Fibroblast of lung (primary cell): ENCODE results near the gene PNMA1. TPM values are rescaled to one million over a fixed set of nuclear protein-coding genes. Genes with fewer than 3 reads are reported as not detected.

Experiments used
- DNase-seq, 2 donors: peaks; one replicate each; pipeline versions ENCODE4 v3.0.0 to v3.0.0-alpha.2; 2010; ENCODE audit warnings: low read depth in 2 of 2
- H2AFZ ChIP-seq: 2 replicates; pipeline ENCODE4 v1.5.1; 2012; ENCODE audit warnings: low read length, control low read depth, inconsistent platforms
- H3K27ac ChIP-seq: 2 replicates; pipeline ENCODE4 v1.5.1; 2011; ENCODE audit warnings: low read length, control low read depth; ENCODE audit not compliant: insufficient read depth
- H3K27me3 ChIP-seq: 2 replicates; pipeline ENCODE4 v1.5.1; 2011; ENCODE audit warnings: mild to moderate bottlenecking, low read length; ENCODE audit not compliant: control insufficient read depth, insufficient read depth
- H3K36me3 ChIP-seq: 2 replicates; pipeline ENCODE4 v1.5.1; 2011; ENCODE audit warnings: low read length; ENCODE audit not compliant: control insufficient read depth, insufficient read depth
- H3K4me1 ChIP-seq: 2 replicates; pipeline ENCODE4 v1.5.1; 2011; ENCODE audit warnings: low read length; ENCODE audit not compliant: control insufficient read depth, insufficient read depth; ENCODE audit errors: extremely low read depth
- H3K4me2 ChIP-seq: 2 replicates; pipeline ENCODE4 v1.5.1; 2011; ENCODE audit warnings: low read length, control low read depth; ENCODE audit not compliant: insufficient read depth; ENCODE audit errors: extremely low read depth
- H3K4me3 ChIP-seq, 4 experiments: fragments of 200-600 bp in 1 of 4; sonication (generic) in 1 of 4; replicated peaks in 1 of 4; 2 replicates each; pipeline ENCODE4 v1.5.1; 2011 to 2016; ENCODE audit warnings: low read length in 4 of 4, low read depth in 3 of 4, mild to moderate bottlenecking in 3 of 4, control low read depth in 2 of 4, inconsistent platforms in 1 of 4, mixed read lengths in 1 of 4; ENCODE audit not compliant: insufficient read depth in 1 of 4; ENCODE audit errors: control extremely low read depth in 1 of 4
- H3K79me2 ChIP-seq: 2 replicates; pipeline ENCODE4 v1.5.1; 2012; ENCODE audit warnings: mild to moderate bottlenecking, low read length, inconsistent platforms; ENCODE audit not compliant: control insufficient read depth, insufficient read depth
- H3K9ac ChIP-seq: 2 replicates; pipeline ENCODE4 v1.5.1; 2011; ENCODE audit warnings: mild to moderate bottlenecking, low read length, control low read depth; ENCODE audit not compliant: insufficient read depth
- H3K9me3 ChIP-seq: 2 replicates; pipeline ENCODE4 v1.5.1; 2012; ENCODE audit warnings: low read depth, low read length; ENCODE audit not compliant: control insufficient read depth, insufficient read depth
- H4K20me1 ChIP-seq: 2 replicates; pipeline ENCODE4 v1.5.1; 2011; ENCODE audit warnings: low read length; ENCODE audit not compliant: control insufficient read depth, insufficient read depth; ENCODE audit errors: extremely low read depth
- EZH2 ChIP-seq: IDR thresholded peaks from 2 replicates; pipeline ENCODE4 v1.5.1; 2012; ENCODE audit warnings: low read length, control low read depth, mild to moderate bottlenecking; ENCODE audit errors: missing control alignments
- polyA plus RNA-seq, 2 donors: library from polyadenylated mRNA; depleted of rRNA in 1 of 2; stranded (reverse) in 1 of 2; unstranded in 1 of 2; fragments of >200 nt; gene quantifications; 2 replicates each; pipeline ENCODE4 v1.2.1, GENCODE V29; 2011 to 2012; ENCODE audit warnings: missing spikeins in 1 of 2
- total RNA-seq: library from RNA; depleted of rRNA; stranded (reverse); fragments of >200 nt; gene quantifications from 2 replicates; pipeline ENCODE4 v1.2.1, GENCODE V29; 2014
- TF ChIP-seq, protein P1 (sequence below), 2 donors: IDR thresholded peaks in 1 of 2; conservative IDR thresholded peaks in 1 of 2; 1 replicate in 1 of 2; 2 replicates in 1 of 2; pipeline ENCODE4 v1.5.1; 2011 to 2012; ENCODE audit warnings: low read length in 2 of 2, control low read depth in 1 of 2, inconsistent platforms in 1 of 2, low read depth in 1 of 2, mild to moderate bottlenecking in 1 of 2

Gene PNMA1
- total and polyA plus RNA-seq, 2 donors (not counting 1 experiment from before 2014, with no cell fraction given) = 19.5 to 44.5 TPM

- Histone ChIP-seq H2AFZ (no peak overlapping the region), H3K36me3 (peaks cover 2% of the 10 kb centered on the region), H3K4me2 (no peak overlapping the region), H3K79me2 (peaks cover 98% of the 10 kb centered on the region), H3K9ac (no peak overlapping the region), H3K4me3 (no peak overlapping the region), H4K20me1 (peaks cover 2% of the 10 kb centered on the region), H3K4me1 (peaks cover 51% of the 10 kb centered on the region), H3K9me3 (no peaks in the 10 kb centered on the region), H3K27ac (no peak overlapping the region), H3K27me3 (no peaks in the 10 kb centered on the region)
- no peak for DNase-seq
- no peak for TF ChIP-seq EZH2
- TF ChIP-seq, protein P1, sequence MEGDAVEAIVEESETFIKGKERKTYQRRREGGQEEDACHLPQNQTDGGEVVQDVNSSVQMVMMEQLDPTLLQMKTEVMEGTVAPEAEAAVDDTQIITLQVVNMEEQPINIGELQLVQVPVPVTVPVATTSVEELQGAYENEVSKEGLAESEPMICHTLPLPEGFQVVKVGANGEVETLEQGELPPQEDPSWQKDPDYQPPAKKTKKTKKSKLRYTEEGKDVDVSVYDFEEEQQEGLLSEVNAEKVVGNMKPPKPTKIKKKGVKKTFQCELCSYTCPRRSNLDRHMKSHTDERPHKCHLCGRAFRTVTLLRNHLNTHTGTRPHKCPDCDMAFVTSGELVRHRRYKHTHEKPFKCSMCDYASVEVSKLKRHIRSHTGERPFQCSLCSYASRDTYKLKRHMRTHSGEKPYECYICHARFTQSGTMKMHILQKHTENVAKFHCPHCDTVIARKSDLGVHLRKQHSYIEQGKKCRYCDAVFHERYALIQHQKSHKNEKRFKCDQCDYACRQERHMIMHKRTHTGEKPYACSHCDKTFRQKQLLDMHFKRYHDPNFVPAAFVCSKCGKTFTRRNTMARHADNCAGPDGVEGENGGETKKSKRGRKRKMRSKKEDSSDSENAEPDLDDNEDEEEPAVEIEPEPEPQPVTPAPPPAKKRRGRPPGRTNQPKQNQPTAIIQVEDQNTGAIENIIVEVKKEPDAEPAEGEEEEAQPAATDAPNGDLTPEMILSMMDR (conservative IDR thresholded peaks at IDR 0.05 in 1 of 2, IDR thresholded peaks at IDR 0.05 in 1 of 2; ENCODE audit: low read depth in 1 of 2, low read length in 2 of 2) = no peak
These were observed 35.7 kb upstream of the PNMA1 start for GRCh38 chr14:73749706-73750530.

DNA sequence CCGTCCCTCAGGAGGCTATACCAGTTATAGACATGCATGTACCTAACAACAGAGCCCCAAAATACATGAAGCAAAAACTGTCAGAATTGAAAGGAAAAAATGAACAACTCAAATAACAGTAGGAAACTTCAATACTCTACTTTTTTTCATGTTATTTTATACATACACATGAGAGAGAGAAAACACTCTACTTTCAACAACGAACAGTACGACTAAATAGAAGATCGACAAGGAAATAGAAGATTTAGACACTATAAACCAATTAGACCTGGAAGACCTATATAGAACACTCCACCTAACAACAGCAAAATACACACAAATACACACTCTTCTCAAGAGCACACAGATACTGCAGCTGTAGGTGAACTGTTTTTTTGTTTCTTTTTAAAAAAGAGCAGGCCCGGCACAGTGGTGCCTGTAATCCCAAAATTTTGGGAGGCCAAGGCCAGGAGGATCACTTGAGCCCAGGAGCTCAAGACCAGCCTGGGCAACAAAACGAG lies 34.7 kb upstream of the PNMA1 start:
- no peak overlapping the region for H3K9ac ChIP-seq
- H3K27ac ChIP-seq = no peak overlapping the region
- TF ChIP-seq, protein P1 (conservative IDR thresholded peaks at IDR 0.05 in 1 of 2, IDR thresholded peaks at IDR 0.05 in 1 of 2; ENCODE audit: low read depth in 1 of 2, low read length in 2 of 2) = no peak
- TF ChIP-seq EZH2 = no peak
- H2AFZ ChIP-seq = no peak overlapping the region
- peaks cover 98% of the 10 kb centered on the region for H3K79me2 ChIP-seq
- no peaks in the 10 kb centered on the region for H3K27me3 ChIP-seq
- peaks cover 2% of the 10 kb centered on the region for H3K36me3 ChIP-seq
- no peak for DNase-seq
- no peak overlapping the region for H3K4me2 ChIP-seq
- no peaks in the 10 kb centered on the region for H3K9me3 ChIP-seq
- peaks cover 52% of the 10 kb centered on the region for H3K4me1 ChIP-seq
- H3K4me3 ChIP-seq = no peak overlapping the region
- peaks cover 2% of the 10 kb centered on the region for H4K20me1 ChIP-seq

DNA sequence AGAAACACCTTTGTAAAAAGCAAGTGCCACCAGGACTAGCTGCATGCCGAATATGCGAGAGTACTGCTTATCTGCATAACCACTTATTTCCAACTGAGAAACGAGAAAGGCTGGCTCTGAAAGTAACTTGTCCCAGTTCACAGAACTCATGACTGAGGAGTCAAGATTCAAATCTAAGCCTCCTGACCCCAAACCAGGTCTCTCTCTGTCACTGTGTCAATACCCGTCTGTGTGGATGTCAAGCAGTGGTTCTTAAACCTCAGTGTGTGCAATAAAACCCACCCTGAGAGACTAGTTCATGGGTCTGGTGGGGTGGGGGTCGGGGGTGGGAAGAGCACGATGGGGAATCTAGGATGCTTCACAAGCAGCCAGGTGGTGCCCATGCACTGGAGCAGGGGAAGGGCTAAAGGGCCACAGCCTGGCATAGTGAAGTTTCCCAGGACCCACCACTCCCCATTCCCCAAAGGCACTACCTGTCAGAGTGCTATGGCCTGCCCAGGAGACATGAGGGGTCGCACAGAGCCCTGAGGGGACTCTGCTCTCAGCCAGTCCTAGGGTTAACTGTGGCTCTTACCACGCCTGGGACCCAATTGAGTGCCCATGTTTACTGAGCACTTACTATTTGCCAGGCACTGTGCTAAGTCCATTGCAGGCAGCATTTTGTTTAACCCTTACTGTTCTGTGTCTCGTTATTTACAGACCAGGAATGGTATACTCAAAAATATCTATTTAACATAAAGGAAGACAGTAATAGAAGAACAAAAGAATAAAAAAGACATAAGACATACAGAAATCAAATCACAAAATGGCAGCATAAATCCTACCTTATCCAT lies 33.4 kb upstream of the PNMA1 start:
- DNase-seq = no peak
- no peak overlapping the region for H2AFZ ChIP-seq
- H4K20me1 ChIP-seq = peaks cover 2% of the 10 kb centered on the region
- H3K4me2 ChIP-seq = no peak overlapping the region
- H3K27ac ChIP-seq = no peak overlapping the region
- H3K9ac ChIP-seq = no peak overlapping the region
- no peaks in the 10 kb centered on the region for H3K27me3 ChIP-seq
- H3K9me3 ChIP-seq = no peaks in the 10 kb centered on the region
- no peak for TF ChIP-seq EZH2
- TF ChIP-seq, protein P1 (conservative IDR thresholded peaks at IDR 0.05 in 1 of 2, IDR thresholded peaks at IDR 0.05 in 1 of 2; ENCODE audit: low read depth in 1 of 2, low read length in 2 of 2) = no peak
- H3K79me2 ChIP-seq = peaks cover 98% of the 10 kb centered on the region
- H3K36me3 ChIP-seq = peaks cover 2% of the 10 kb centered on the region
- H3K4me1 ChIP-seq = peaks cover 50% of the 10 kb centered on the region
- H3K4me3 ChIP-seq = no peak overlapping the region
